HG03342 (cell line): ENCODE results near the gene CCDC124.

Source experiments
- ATAC-seq: cut with Tn5 transposase; IDR thresholded peaks from one replicate; pipeline ENCODE4 v1.9.1; 2021; ENCODE audit warnings: mild to moderate bottlenecking, moderate library complexity; ENCODE audit not compliant: unreplicated experiment

Gene CCDC124

GRCh38 chr19:17951990-17952976 lies 19.5 kb downstream of the CCDC124 start:
- ATAC-seq = no peak

- no peak for ATAC-seq
Observed at GRCh38 chr19:17953316-17953801, 20.5 kb downstream of the CCDC124 start.

GRCh38 chr19:17953869-17954268 lies 21.1 kb downstream of the CCDC124 start:
- no peak for ATAC-seq

DNA sequence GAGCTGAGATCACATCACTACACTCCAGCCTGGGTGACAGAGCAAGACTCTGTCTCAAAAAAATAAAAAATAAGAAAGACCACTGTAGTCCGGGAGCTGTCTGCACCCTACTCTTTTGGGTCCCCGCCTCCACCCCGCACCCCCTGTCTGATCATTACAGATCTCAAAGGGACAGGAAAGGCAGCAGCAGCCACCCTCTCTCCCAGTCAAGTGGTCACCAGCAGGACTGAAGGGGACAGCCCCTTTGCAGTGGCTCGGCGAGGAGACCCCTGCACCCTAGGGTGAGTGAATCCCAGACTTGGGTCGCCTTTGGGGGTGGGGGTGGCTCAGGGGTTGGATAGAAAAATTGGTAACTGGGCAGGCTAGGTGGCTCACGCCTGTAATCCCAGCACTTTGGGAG lies 21.6 kb downstream of the CCDC124 start:
- no peak for ATAC-seq

GRCh38 chr19:17957149-17957849 lies 24.5 kb downstream of the CCDC124 start:
- no peak for ATAC-seq

DNA sequence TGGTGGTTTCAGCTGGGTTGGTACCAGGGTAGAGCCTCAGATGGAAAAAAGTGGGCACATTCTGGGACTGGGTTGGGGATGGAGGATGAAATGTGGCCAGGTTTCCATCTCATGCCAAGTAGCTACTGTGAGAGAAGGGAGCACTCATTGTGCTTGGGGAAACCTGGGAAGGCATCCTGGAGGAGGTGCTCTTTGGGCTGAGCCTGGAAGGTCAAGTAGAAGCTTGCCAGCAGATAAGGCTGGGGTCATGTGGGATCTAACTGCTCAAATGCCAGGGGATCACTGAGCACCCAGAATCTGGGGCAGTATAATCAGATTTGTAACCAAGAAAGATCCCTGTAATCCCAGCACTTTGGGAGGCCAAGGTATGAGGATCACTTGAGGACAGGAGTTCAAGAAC lies 25.1 kb downstream of the CCDC124 start:
- no peak for ATAC-seq

DNA sequence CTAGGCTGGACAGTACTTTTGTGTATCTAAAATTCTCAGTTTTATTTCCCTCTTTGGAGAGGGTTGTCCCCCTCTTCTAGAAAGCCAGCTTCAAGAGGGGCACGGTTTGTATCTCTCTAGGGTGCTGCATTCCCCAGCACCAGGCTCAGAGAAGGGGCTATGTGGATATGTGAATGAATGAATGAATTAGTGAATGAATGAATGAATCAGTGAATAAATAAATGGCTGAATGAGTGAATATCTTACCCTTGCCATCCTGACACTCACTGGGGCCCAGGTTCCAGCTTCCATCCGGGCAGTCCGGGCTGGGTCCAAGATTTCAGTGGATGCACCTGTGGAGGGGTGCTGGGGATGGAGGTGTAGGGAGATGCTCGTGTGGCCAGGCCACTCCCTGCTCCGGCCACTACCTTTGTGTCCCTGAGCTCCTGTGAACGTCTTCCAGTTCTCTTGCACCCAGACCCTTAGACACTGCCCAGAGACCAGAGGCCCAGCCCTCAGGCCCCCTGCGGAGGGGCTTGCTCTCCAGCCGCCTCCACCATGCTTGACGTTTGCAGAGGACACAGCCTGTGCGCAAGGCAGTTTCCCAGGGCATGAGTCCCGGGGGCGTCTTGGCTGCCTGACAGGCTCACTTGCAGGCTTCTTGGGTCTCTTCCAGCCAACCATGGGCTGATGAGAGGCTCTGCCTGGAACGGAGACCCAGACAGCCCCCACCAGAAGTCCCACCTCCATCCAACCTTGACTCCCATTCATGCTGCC lies 31.3 kb downstream of the CCDC124 start:
- no peak for ATAC-seq

DNA sequence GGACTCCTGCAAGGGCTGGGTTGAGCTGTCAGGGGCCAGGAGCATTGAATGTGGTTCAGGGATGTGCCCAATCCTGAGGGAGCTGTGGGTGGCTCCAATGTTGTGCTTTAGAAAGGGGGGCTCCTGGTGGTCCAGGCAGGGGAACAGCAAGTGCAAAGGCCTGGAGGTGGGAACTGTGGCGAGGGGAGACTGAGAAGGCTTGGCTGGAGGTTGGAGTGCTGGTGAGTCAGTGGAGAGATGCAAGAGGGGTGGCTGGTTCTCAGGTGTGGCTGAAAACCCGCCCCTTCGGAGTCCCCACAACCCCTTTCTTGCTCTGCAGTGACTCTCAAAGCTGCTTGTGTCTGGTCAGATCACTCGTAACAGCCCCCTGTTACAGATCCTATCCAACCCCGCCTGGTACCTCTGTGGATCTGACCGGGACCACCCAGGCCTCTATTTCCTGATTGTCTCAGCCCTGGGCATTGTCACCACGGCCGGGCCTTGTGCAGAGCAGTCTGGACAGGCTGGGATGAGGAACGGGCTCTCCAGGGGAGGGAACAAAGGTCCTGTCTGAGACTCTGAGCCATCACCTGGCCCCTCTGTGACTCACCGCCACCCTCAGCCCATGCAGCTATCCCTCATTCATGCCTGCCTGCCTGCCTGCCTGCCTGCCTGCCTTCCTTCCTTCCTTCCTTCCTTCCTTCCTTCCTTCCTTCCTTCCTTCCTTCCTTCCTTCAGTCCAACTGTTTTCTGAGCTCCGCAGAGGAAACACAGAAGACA lies 32.7 kb downstream of the CCDC124 start:
- no peak for ATAC-seq

GRCh38 chr19:17966129-17966483 lies 33.3 kb downstream of the CCDC124 start:
- ATAC-seq = no peak

DNA sequence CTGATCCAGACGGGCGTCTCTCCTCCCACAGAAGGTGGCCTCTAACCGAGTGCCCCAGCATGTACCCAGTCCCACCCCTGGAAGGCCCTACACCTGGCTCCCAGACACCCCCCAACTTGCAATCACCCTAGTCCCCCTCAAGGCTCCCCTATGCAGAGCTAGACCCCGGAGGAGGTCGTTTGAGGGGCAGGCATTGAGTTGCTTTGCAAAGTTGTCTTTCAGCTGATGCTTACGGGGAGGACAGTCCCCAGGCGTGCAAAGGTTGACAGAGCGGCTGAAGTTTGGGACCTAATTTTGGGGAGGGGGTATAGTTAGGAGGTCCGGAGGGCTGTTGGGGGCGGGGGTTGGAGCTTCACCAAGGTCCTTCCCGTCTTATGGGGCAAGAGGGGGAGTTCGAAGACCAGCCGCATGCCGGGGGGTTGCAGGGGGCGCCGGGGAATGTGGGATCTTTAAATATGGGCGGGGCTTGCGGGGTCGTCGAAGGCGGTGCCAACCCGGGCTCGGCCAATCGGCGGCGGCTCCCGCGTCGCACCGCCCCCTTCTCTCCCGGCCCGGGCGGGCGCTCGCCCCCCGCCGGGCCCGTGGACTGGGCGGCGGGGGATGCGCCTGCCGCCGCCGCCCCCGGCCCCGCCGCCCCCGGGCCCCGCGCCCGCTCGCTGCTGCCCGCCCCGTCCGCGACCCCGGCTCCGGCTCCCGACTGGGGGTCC lies 33.9 kb downstream of the CCDC124 start, which contains the start of gene KCNN1:
Gene KCNN1 (plus strand): TSS at position 558 of the 707 bp plus-strand sequence. CDS start 6,782 bp downstream, outside the sequence.
- no peak for ATAC-seq

GRCh38 chr19:17967257-17968051 lies 34.6 kb downstream of the CCDC124 start:
- ATAC-seq = no peak

DNA sequence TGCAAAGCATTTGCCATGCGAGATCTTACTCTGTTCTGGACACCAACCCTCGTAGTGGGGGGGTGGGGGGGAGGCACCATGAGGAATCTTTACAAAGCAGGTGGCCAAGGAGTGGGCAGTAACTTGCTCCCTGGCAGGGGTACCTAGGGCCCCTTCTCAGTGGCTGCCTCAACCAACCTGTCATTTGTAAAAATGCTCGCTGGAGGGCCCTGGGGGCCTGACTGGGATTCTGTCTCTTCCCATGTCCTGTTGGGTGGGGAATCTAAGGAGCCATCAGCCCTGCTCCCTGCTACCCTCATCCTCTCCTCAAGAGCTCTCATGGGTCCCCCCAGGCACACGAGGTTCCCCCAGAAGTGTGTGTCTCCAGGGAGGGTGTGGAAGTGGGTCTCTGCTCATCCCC lies 35.5 kb downstream of the CCDC124 start:
- no peak for ATAC-seq

DNA sequence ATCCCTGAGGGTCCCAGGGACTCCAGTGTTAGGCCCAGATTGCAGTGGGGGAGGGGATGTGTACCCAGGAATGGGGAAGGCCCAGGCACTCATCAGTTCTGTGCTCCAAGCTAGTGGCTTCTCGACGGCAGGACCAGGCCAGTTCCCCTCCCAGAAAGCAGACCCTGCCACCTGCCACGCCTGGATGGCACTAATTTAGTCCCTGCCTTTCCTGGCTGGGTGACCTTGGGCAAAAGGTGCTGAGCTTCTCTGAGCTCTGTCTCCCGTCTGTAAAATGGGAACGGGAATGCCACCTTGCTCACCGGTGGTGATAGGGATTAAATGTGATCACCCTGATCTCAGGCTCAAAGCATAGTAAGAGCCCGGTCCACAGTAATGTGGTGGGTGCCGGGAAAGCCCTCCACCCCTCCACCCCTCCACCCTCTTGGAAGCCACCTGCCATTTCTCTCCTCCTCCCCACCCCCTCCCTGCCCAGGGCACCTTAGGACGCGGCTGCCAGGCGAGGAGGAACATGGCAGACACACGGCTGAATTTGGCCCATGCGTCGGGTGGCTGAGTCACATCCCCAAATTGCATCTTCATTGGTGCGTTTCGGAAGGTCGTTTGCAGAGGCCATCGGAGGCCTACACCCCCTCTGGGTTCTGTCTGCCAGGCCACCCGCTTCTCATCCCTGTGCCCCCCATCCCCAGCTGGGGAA lies 36.4 kb downstream of the CCDC124 start:
- no peak for ATAC-seq

- no peak for ATAC-seq
Observed at GRCh38 chr19:17972230-17972629, 39.4 kb downstream of the CCDC124 start.

- ATAC-seq = no peak
Observed at GRCh38 chr19:17973759-17974158, 40.9 kb downstream of the CCDC124 start.

DNA sequence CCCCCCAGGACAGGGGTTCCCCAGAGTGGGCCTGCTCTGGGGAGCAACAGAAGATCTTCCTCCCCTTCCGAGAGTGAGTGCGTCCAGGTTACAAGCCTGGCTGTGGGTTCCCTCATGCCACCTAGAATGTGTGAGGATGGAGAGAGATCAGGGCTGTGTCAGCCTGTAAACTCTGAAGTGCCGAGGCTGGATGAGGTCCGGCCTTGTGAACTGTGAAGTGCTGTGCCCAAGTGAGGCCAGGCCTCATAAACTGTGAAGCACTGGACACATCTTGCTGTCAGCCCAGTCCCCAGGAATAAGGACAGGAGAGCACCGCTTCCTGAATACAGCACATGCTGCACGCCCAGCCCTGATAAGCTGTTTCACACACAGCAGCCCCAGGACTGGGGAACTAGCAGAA lies 41.7 kb downstream of the CCDC124 start:
- ATAC-seq = no peak

- no peak for ATAC-seq
Observed at GRCh38 chr19:17975032-17975431, 42.2 kb downstream of the CCDC124 start.

DNA sequence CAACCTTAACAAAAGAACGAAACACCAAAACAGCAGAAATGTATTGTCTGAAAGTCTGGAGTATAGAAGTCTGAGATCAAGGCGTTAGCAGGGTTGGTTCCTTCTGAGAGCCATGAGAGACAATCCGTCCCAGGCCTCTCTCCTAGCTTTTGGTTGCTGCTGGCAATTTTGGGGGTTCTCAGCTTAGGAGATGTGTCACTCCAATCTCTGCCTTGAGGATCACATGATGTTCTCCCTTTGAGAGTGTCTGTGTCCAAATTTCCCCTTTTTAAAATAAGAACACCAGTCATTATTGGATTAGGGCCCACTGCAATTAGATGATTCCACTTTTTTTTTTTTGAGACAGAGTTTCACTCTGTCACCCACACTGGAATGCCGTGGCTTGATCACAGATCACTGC lies 44.2 kb downstream of the CCDC124 start:
- no peak for ATAC-seq
